OCI-LY7 (cell line): ENCODE results near the gene CLMN. TPM values are rescaled to one million over a fixed set of nuclear protein-coding genes. Genes with fewer than 3 reads are reported as not detected.

ENCODE experiments used
- BruUV-seq: library from RNA; stranded (reverse); fragments of 400-500 nt; replicated peaks from 2 replicates; lab custom pipeline; 2021; lab: Mats Ljungman, UMichigan
- CTCF ChIA-PET: fragments of 300-600 bp; sonication (Branson Sonifier 250); formaldehyde crosslinking; loops from one replicate; lab custom pipeline; 2022; ENCODE audit warnings: antibody characterized with exemption; ENCODE audit not compliant: unreplicated experiment; lab: Charles Lee
- POLR2A ChIA-PET: fragments of 300-600 bp; sonication (Branson Sonifier 250); formaldehyde crosslinking; loops from one replicate; lab custom pipeline; 2022; ENCODE audit warnings: antibody characterized with exemption; lab: Charles Lee
- DNase-seq: peaks from one replicate; pipeline ENCODE4 v3.0.0-alpha.2; 2015; ENCODE audit warnings: low spot score
- H2AFZ ChIP-seq: fragments of 200-600 bp; sonication (generic), shearing (Covaris generic); 2 replicates; pipeline ENCODE4 v1.6.1; 2014; ENCODE audit warnings: mild to moderate bottlenecking, antibody characterized with exemption, low read length, moderate library complexity
- H3K27ac ChIP-seq: fragments of 200-600 bp; sonication (generic); 2 replicates; pipeline ENCODE4 v1.5.1; 2014; ENCODE audit warnings: mixed run types, low read depth, mild to moderate bottlenecking, moderate library complexity, low read length, inconsistent platforms; ENCODE audit not compliant: poor library complexity, severe bottlenecking
- H3K36me3 ChIP-seq: fragments of 200-600 bp; sonication (generic); 2 replicates; pipeline ENCODE4 v1.6.1; 2014; ENCODE audit warnings: mild to moderate bottlenecking, antibody characterized with exemption, low read length, moderate library complexity, mixed read lengths; ENCODE audit not compliant: insufficient read depth
- H3K4me1 ChIP-seq: fragments of 200-600 bp; sonication (generic); 2 replicates; pipeline ENCODE4 v1.5.1; 2014; ENCODE audit warnings: mild to moderate bottlenecking, low read length; ENCODE audit not compliant: insufficient read depth, poor library complexity, severe bottlenecking
- H3K4me2 ChIP-seq: fragments of 200-600 bp; sonication (generic); 2 replicates; pipeline ENCODE4 v1.6.1; 2014; ENCODE audit warnings: mild to moderate bottlenecking, low read length
- H3K4me3 ChIP-seq: fragments of 200-600 bp; sonication (generic); 2 replicates; pipeline ENCODE4 v1.5.1; 2014; ENCODE audit warnings: mild to moderate bottlenecking, low read depth, low read length; ENCODE audit not compliant: poor library complexity, severe bottlenecking
- H3K79me2 ChIP-seq: fragments of 200-600 bp; sonication (generic); 2 replicates; pipeline ENCODE4 v1.6.1; 2016; ENCODE audit warnings: low read depth, mild to moderate bottlenecking, low read length, moderate library complexity, mixed read lengths; ENCODE audit not compliant: insufficient read depth
- H3K9me2 ChIP-seq: fragments of 200-600 bp; sonication (generic); 2 replicates; pipeline ENCODE4 v1.6.1; 2016; ENCODE audit warnings: mild to moderate bottlenecking, low read length, mixed read lengths; ENCODE audit not compliant: insufficient read depth
- H3K9me3 ChIP-seq: fragments of 200-600 bp; sonication (generic); 2 replicates; pipeline ENCODE4 v1.6.1; 2014; ENCODE audit warnings: mild to moderate bottlenecking, mixed run types, low read length, mixed read lengths
- H4K20me1 ChIP-seq: fragments of 200-600 bp; sonication (generic); 2 replicates; pipeline ENCODE4 v1.6.1; 2014; ENCODE audit warnings: mild to moderate bottlenecking, antibody characterized with exemption, low read length, moderate library complexity, mixed read lengths; ENCODE audit not compliant: insufficient read depth
- CTCF ChIP-seq: fragments of 200-600 bp; sonication (generic); conservative IDR thresholded peaks from 2 replicates; pipeline ENCODE4 v1.5.1; 2014; ENCODE audit warnings: mild to moderate bottlenecking, antibody characterized with exemption, low read length, moderate library complexity, mixed read lengths
- EZH2phosphoT487 ChIP-seq: fragments of 200-600 bp; sonication (generic); IDR thresholded peaks from 2 replicates; pipeline ENCODE4 v1.6.1; 2018; ENCODE audit warnings: low read depth, borderline replicate concordance, mild to moderate bottlenecking, mixed run types, antibody characterized with exemption, low read length, moderate library complexity, mixed read lengths
- intact Hi-C: fragments of 100-400 bp; cut with micrococcal nuclease; formaldehyde crosslinking; loops from one replicate; pipeline ENCODE4 v1.10.0; 2022; ENCODE audit not compliant: unreplicated experiment
- total RNA-seq, 2 experiments: library from RNA; depleted of rRNA in 1 of 2; stranded (reverse); fragments of >200 nt in 1 of 2; shearing (Covaris generic) in 1 of 2; gene quantifications; 2 replicates each; pipeline ENCODE4 v1.2.3, GENCODE V29; 2014 to 2022

The CLMN gene
- total RNA-seq, 2 experiments from 2014 or later: 6.8 to 12.0 TPM

GRCh38 chr14:95183532-95184412 is 135.9 kb downstream of the CLMN start:
- Histone ChIP-seq H3K4me1 (no peaks in the 10 kb centered on the region), H2AFZ (no peak overlapping the region), H3K9me3 (no peaks in the 10 kb centered on the region; the same call in 1 of the 2 replicates), H3K36me3 (no peaks in the 10 kb centered on the region), H3K9me2 (no peaks in the 10 kb centered on the region), H3K27ac (no peak overlapping the region), H3K4me3 (no peak overlapping the region), H3K4me2 (no peak overlapping the region), H3K79me2 (no peaks in the 10 kb centered on the region), H4K20me1 (no peaks in the 10 kb centered on the region)
- ChIA-PET POLR2A (no interaction called here), CTCF (no interaction called here)
- TF ChIP-seq EZH2phosphoT487: no peak
- no peak for TF ChIP-seq CTCF
- no peak for DNase-seq
- no TSS peak for BruUV-seq
- intact Hi-C loops: no loop called here

- no TSS peak for BruUV-seq
- no peak overlapping the region for H3K27ac ChIP-seq
- no peak for DNase-seq
- no peaks in the 10 kb centered on the region for H4K20me1 ChIP-seq
- CTCF ChIA-PET: no interaction called here
- no peak overlapping the region for H2AFZ ChIP-seq
- POLR2A ChIA-PET: no interaction called here
- no peak overlapping the region for H3K4me3 ChIP-seq
- no peaks in the 10 kb centered on the region for H3K4me1 ChIP-seq
- H3K79me2 ChIP-seq: no peaks in the 10 kb centered on the region
- no peaks in the 10 kb centered on the region for H3K9me2 ChIP-seq
- intact Hi-C loops: no loop called here
- H3K9me3 ChIP-seq: no peaks in the 10 kb centered on the region; the same call in 1 of the 2 replicates
- no peak overlapping the region for H3K4me2 ChIP-seq
- TF ChIP-seq EZH2phosphoT487 (no peak), CTCF (no peak)
- H3K36me3 ChIP-seq: no peaks in the 10 kb centered on the region
Observed at GRCh38 chr14:95183082-95183481, 136.6 kb downstream of the CLMN start.

- Histone ChIP-seq H3K4me2 (no peak overlapping the region), H3K4me1 (no peaks in the 10 kb centered on the region), H3K9me2 (no peaks in the 10 kb centered on the region), H3K79me2 (no peaks in the 10 kb centered on the region), H3K27ac (no peak overlapping the region), H3K9me3 (no peaks in the 10 kb centered on the region), H3K4me3 (no peak overlapping the region), H2AFZ (no peak overlapping the region), H4K20me1 (no peaks in the 10 kb centered on the region), H3K36me3 (no peaks in the 10 kb centered on the region)
- no TSS peak for BruUV-seq
- ChIA-PET CTCF (no interaction called here), POLR2A (interaction anchor here (0.6 to 0.7 kb wide), 2 partner anchors 183 to 873 kb away, joined by 3 read pairs; no protein-coding TSS in a partner anchor)
- TF ChIP-seq EZH2phosphoT487 (no peak), CTCF (no peak)
- DNase-seq: no peak
- intact Hi-C loops: no loop called here
Observed at GRCh38 chr14:95182379-95182778, 137.3 kb downstream of the CLMN start.
